ENCODE data around the gene ZNF747. TPM values are rescaled to one million over a fixed set of nuclear protein-coding genes. Genes with fewer than 3 reads are reported as not detected.
"Not testable (repeated sequence)": the region's sequence is repeated elsewhere in the genome, so short reads cannot be mapped to it uniquely, and the experiment has no call there.

The ZNF747 gene
- total and polyA plus RNA-seq, 5 experiments from 2014 or later, result 9.5 to 21.9 (median 12.0) TPM

GRCh38 chr16:30540916-30541464 lies 6.3 kb upstream of the ZNF747 start:
- not testable (repeated sequence) for H3K4me3 Mint-ChIP-seq, H3K36me3 Mint-ChIP-seq, ATAC-seq, DNase-seq, H3K27ac Mint-ChIP-seq, H3K27me3 Mint-ChIP-seq, H3K9me3 Mint-ChIP-seq
- POLR2A ChIA-PET, result interaction anchor here (0.6 to 0.9 kb wide), 2 partner anchors 16 to 101 kb away, joined by 3 to 5 read pairs; no protein-coding TSS in a partner anchor
- H3K4me1 Mint-ChIP-seq, result peaks cover 7 to 26% (median 18%) of the 10 kb centered on the region in 4 donors

DNA sequence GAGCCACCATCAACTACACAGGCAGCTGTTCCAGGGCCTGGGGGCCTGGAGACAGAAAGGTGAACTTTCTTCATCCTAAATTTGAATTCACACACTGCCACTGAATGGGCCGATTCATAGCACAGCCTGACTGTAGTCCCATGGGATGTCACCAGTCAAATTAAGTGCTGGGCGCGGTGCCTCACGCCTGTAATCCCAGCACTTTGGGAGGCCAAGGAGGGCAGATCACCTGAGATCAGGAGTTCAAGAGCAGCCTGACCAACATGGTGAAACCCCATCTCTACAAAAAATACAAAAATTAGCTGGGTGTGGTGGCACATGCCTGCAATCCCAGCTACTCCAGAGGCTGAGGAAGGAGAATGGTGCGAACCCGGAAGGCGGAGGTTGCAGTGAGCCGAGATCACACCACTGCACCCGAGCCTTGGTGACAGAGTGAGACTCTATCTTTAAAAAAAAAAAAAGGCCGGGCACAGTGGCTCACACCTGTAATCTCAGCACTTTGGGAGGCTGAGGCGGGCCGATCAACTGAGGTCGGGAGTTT lies 5.4 kb upstream of the ZNF747 start:
- not testable (repeated sequence) for H3K9me3 Mint-ChIP-seq, H3K4me3 Mint-ChIP-seq, H3K27me3 Mint-ChIP-seq, ATAC-seq, DNase-seq, H3K36me3 Mint-ChIP-seq, H3K27ac Mint-ChIP-seq
- peaks cover 7 to 28% (median 22%) of the 10 kb centered on the region in 4 donors for H3K4me1 Mint-ChIP-seq
- POLR2A ChIA-PET, result interaction anchor here (0.6 kb wide), 1 partner anchor 101 kb away, joined by 5 read pairs; no protein-coding TSS in a partner anchor

GRCh38 chr16:30539000-30539964 lies 4.6 kb upstream of the ZNF747 start:
- no peaks in the 10 kb centered on the region for H3K27me3 Mint-ChIP-seq
- H3K4me1 Mint-ChIP-seq, result peaks cover 8 to 32% (median 26%) of the 10 kb centered on the region in 4 donors
- no peak for ATAC-seq
- H3K27ac Mint-ChIP-seq, result peak overlapping the region in 1 of 10 donors; percentile 15
- H3K36me3 Mint-ChIP-seq, result peaks cover 0 to 5% (median 3%) of the 10 kb centered on the region in 3 donors
- DNase-seq, result no peak
- H3K9me3 Mint-ChIP-seq, result no peaks in the 10 kb centered on the region
- POLR2A ChIA-PET, result interaction anchor here (0.6 kb wide), 2 partner anchors 18 to 100 kb away, joined by 3 to 5 read pairs; no protein-coding TSS in a partner anchor
- no peak overlapping the region for H3K4me3 Mint-ChIP-seq

DNA sequence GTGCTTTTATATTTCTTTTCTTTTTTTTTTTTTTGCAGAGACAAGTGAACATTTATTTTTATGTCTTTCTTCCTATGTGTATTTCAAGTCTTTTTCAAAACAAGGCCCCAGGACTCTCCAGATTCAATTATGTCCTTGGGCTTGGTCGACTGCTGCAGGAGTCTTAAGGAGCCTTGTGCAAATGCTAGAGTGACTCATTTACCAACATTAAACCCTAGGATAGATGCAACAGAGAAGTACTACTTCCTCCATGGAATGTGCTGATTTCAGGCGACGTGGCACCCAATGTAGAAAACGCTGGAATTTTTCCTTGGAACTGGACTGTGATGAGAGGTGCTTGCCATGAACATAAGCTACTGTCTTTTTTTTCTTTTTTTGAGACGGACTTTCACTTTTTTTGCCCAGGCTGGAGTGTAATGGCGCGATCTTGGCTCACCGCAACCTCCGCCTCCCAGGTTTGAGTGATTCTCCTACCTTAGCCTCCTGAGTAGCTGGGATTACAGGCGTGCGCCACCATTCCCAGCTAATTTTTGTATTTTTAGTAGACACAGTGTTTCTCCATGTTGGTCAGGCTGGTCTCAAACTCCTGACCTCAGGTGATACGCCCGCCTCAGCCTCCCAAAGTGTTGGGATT lies 1.9 kb upstream of the ZNF747 start:
- not testable (repeated sequence) for H3K36me3 Mint-ChIP-seq, H3K27me3 Mint-ChIP-seq, H3K9me3 Mint-ChIP-seq, ATAC-seq, DNase-seq
- Mint-ChIP-seq H3K4me3 (peak overlapping the region; percentile 90 to 99 (median 95)), H3K27ac (peak overlapping the region; percentile 87 to 100 (median 98)), H3K4me1 (peaks cover 12 to 42% (median 33%) of the 10 kb centered on the region in 4 donors)
- POLR2A ChIA-PET, result interaction anchor here (0.6 to 4.7 kb wide), 16 partner anchors 13 to 160 kb away, joined by 3 to 105 read pairs (median 6); partner anchors contain the start of genes DCTPP1, FBRS, SEPHS2 and SEPTIN1

GRCh38 chr16:30535777-30536190 lies 1.1 kb upstream of the ZNF747 start:
- POLR2A ChIA-PET, result interaction anchor here (0.5 to 4.7 kb wide), 30 partner anchors 9 to 436 kb away, joined by 3 to 105 read pairs (median 6); partner anchors contain the start of genes DCTPP1, FBRS, ITGAL and PHKG2

DNA sequence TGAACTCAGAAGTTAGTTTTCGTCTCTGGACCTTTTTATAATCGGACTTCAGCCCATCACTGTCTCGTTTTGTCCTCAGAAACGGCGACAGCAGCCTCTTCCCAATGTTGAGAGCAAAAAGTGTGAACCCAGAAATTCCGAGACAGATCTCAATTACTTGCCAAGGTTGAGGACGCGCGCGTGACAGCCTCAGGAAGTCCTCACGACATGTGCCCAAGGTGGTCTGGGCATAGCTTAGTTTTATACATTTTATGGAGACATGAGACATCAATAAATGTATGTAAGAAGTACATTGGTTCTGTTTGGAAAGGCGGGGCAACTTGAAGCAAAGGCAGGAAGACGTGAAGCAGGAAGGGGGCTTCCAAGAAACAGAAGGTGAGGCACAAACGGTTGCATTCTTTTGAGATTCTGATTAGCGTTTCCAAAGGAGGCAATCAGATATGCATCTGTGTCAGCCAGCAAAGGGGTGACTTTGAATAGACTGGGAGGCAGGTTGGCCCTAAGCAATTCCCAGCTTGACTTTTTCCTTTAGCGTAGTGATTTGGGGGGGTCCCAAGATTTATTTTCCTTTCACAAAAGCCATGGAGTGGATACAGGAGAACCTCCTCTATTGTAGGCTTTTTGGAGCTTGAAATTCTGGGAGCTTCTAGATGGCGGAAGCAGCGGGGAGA lies 583 bp upstream of the ZNF747 start:
- peaks cover 0 to 14% (median 3%) of the 10 kb centered on the region in 3 donors for H3K36me3 Mint-ChIP-seq
- H3K4me1 Mint-ChIP-seq, result peaks cover 12 to 45% (median 34%) of the 10 kb centered on the region in 4 donors
- H3K27me3 Mint-ChIP-seq, result no peaks in the 10 kb centered on the region
- H3K9me3 Mint-ChIP-seq, result no peaks in the 10 kb centered on the region
- H3K27ac Mint-ChIP-seq, result peak overlapping the region; percentile 87 to 100 (median 98)
- DNase-seq (peak in 3 of 10 donors; percentile 18 to 47 (median 35)), ATAC-seq (peak; percentile 34 to 43)
- POLR2A ChIA-PET, result interaction anchor here (0.5 to 4.7 kb wide), 36 partner anchors 8 to 436 kb away, joined by 3 to 105 read pairs (median 5); partner anchors contain the start of genes DCTPP1, FBRS, ITGAL and PHKG2
- peak overlapping the region; percentile 90 to 99 (median 95) for H3K4me3 Mint-ChIP-seq

More at GRCh38 chr16:30535777-30536190, 1.1 kb upstream of the ZNF747 start:
- H3K4me1 Mint-ChIP-seq, result peaks cover 12 to 44% (median 33%) of the 10 kb centered on the region in 4 donors
- H3K27me3 Mint-ChIP-seq, result no peaks in the 10 kb centered on the region
- peak overlapping the region; percentile 87 to 100 (median 98) for H3K27ac Mint-ChIP-seq
- peak; percentile 40 to 77 (median 48) for DNase-seq
- peaks cover 0 to 14% (median 3%) of the 10 kb centered on the region in 3 donors for H3K36me3 Mint-ChIP-seq
- peak; percentile 59 to 60 for ATAC-seq
- H3K9me3 Mint-ChIP-seq, result no peaks in the 10 kb centered on the region
- H3K4me3 Mint-ChIP-seq, result peak overlapping the region; percentile 90 to 99 (median 95)

DNA sequence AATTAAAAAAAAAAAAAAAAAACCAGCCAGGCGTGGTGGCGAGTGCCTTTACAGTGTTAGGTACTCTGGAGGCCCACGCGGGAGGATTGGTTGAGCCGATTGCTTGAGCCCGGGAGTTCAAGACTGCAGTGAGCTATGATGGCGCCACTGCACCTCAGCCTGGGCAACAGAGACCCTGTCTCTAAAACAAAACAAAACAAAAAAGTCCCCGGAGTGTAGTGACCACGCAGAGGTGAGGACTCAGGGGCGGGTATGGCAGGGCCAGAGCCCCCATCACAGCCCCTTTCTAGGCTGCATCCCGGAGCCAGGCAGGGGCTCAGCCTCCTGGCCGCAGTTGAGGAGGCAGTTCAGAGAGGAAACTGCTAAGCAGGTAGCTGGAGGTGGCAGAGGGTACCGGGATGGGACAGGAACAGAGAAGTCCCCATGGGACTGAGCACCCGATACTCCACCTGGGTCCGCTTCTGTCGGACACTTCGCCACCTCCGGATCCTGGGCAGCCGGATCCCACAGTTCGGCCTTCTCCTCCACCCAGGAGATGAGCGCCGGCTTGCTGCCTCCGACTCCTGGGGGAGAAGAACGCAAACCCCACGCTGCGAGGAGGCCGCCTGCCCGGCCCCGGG lies 800 bp downstream of the ZNF747 start:
- POLR2A ChIA-PET, result interaction anchor here (0.7 to 4.7 kb wide), 22 partner anchors 9 to 729 kb away, joined by 3 to 105 read pairs (median 10); partner anchors contain the start of genes DCTPP1, FBRS, PRR14 and SEPHS2
- ATAC-seq (peak; percentile 1 to 2), DNase-seq (peak in 1 of 10 donors; percentile 18)
- Mint-ChIP-seq H3K27me3 (no peaks in the 10 kb centered on the region), H3K9me3 (no peaks in the 10 kb centered on the region), H3K36me3 (peaks cover 0 to 14% (median 3%) of the 10 kb centered on the region in 3 donors), H3K27ac (peak overlapping the region; percentile 84 to 99 (median 90)), H3K4me3 (peak overlapping the region; percentile 83 to 98 (median 92)), H3K4me1 (peaks cover 12 to 49% (median 38%) of the 10 kb centered on the region in 4 donors)

DNA sequence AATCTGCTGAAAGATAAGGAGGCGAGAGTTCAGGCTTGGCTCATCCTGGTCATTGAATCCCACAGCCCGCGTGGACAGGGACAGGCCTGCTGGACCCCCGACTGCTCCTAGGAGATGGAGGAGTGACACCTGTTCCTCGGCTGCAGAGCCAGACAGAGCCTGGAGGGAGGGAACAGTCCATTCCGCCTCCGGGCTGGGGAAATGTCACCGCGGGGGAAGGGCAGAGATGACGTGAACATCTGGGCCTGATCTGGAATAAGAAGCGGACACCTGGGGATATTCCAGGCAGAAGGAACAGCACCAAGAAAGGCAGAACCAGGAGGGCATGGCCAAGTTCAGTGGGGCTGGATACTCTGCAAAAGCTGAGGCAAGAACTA lies 1.5 kb downstream of the ZNF747 start:
- no peaks in the 10 kb centered on the region for H3K27me3 Mint-ChIP-seq
- peaks cover 12 to 54% (median 41%) of the 10 kb centered on the region in 4 donors for H3K4me1 Mint-ChIP-seq
- POLR2A ChIA-PET, result interaction anchor here (0.7 to 4.7 kb wide), 6 partner anchors 19 to 126 kb away, joined by 6 to 105 read pairs (median 18); partner anchors contain the start of genes FBRS, ZNF688, ZNF689 and ZNF764
- H3K4me3 Mint-ChIP-seq, result peak overlapping the region; percentile 58 to 94 (median 73)
- no peaks in the 10 kb centered on the region for H3K9me3 Mint-ChIP-seq
- ATAC-seq (no peak), DNase-seq (no peak)
- peaks cover 0 to 14% (median 3%) of the 10 kb centered on the region in 3 donors for H3K36me3 Mint-ChIP-seq
- H3K27ac Mint-ChIP-seq, result peak overlapping the region in 9 of 10 donors; percentile 73 to 90 (median 84)

DNA sequence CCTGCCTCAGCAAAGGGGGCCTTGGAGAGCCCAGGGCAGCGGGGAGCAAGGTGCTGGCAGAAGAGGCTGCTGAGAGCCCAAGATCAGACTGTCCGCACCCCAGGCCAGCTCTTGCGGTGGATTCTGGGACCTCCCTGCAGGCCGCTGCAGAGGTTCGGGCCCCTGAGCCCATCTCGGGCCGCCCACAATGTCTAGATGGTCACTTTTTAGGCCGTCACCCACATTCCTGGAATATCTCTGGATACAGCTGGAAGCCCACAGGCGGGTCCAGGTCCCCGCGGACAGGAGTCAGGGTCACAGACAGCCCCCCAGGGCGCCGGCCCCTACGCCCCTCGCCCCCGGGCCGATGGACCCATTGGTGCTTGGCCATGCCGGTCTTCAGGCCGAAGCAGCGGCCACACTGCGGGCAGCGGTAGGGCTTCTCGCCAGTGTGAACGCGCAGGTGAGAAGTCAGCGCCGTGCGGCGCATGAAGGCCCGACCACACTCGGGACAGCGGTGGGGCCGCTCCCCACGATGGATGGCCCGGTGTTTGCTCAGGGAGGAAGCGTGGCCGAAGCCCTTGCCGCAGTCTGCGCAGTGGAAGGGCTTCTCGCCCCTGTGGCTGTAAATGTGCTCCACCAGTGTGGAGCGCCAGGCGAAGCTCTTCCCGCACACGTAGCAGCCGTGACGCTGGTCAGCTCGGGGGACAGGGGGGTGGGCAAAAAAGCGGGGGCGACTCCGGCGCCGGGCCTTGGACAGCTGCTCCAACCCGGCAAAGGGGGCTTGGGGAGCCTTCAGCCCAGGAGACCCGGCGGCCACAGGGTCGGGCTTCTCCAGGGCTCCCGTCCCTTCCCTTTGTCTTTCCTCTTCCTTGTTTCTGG lies 2.1 kb downstream of the ZNF747 start:
- DNase-seq (no peak), ATAC-seq (no peak)
- peaks cover 16 to 55% (median 44%) of the 10 kb centered on the region in 4 donors for H3K4me1 Mint-ChIP-seq
- H3K9me3 Mint-ChIP-seq, result no peaks in the 10 kb centered on the region
- H3K4me3 Mint-ChIP-seq, result peak overlapping the region in 8 of 10 donors; percentile 58 to 94 (median 75)
- peak overlapping the region in 7 of 10 donors; percentile 74 to 88 (median 84) for H3K27ac Mint-ChIP-seq
- POLR2A ChIA-PET, result interaction anchor here (0.7 to 4.7 kb wide), 4 partner anchors 25 to 77 kb away, joined by 4 to 105 read pairs (median 32); partner anchors contain the start of genes ZNF688 and ZNF764
- peaks cover 0 to 14% (median 3%) of the 10 kb centered on the region in 3 donors for H3K36me3 Mint-ChIP-seq
- no peaks in the 10 kb centered on the region for H3K27me3 Mint-ChIP-seq

Data from naive thymus-derived CD8-positive, alpha-beta T cell (primary cell).